Activated CD4-positive, alpha-beta T cell treated with anti-CD3 and anti-CD28 coated beads, Interleukin-2, amount 10 ng/mL, durations not matched to agents 24 days and 14 days (primary cell): Measurements from ENCODE around the gene STUM. TPM values are rescaled to one million over a fixed set of nuclear protein-coding genes. Genes with fewer than 3 reads are reported as not detected.

Experiments
- DNase-seq: peaks from one replicate; pipeline ENCODE4 v3.0.0; 2022
- H3K27ac Mint-ChIP-seq: one replicate; pipeline ENCODE4 v1.8.0; 2022; ENCODE audit warnings: mild to moderate bottlenecking, mixed read lengths
- H3K27me3 Mint-ChIP-seq: one replicate; pipeline ENCODE4 v1.8.0; 2022; ENCODE audit warnings: mixed read lengths
- H3K36me3 Mint-ChIP-seq: one replicate; pipeline ENCODE4 v1.8.0; 2022; ENCODE audit warnings: low read depth, mild to moderate bottlenecking, mixed read lengths
- H3K4me1 Mint-ChIP-seq: one replicate; pipeline ENCODE4 v1.8.0; 2021; ENCODE audit warnings: mixed read lengths
- H3K4me3 Mint-ChIP-seq: one replicate; pipeline ENCODE4 v1.8.0; 2022; ENCODE audit warnings: mild to moderate bottlenecking, moderate library complexity, mixed read lengths
- H3K9me3 Mint-ChIP-seq: one replicate; pipeline ENCODE4 v1.8.0; 2021; ENCODE audit warnings: mixed read lengths
- intact Hi-C: fragments of 100-400 bp; cut with micrococcal nuclease; formaldehyde crosslinking; loops from one replicate; pipeline ENCODE4 v1.15.1; 2023
- total RNA-seq: library from RNA; stranded (reverse); gene quantifications from 2 replicates; pipeline ENCODE4 v1.2.3, GENCODE V29; 2022

Gene STUM
- total RNA-seq, 1 donor from 2014 or later, result not detected

- H3K4me3 Mint-ChIP-seq, result no peak overlapping the region
- H3K27ac Mint-ChIP-seq, result peak overlapping the region; percentile 62
- intact Hi-C loops, result no loop called here
- no peaks in the 10 kb centered on the region for H3K9me3 Mint-ChIP-seq
- H3K27me3 Mint-ChIP-seq, result no peaks in the 10 kb centered on the region
- no peak for DNase-seq
- H3K36me3 Mint-ChIP-seq, result peaks cover 13% of the 10 kb centered on the region
- H3K4me1 Mint-ChIP-seq, result peaks cover 79% of the 10 kb centered on the region
Observed at GRCh38 chr1:226656201-226656600, 107.6 kb downstream of the STUM start.

- H3K36me3 Mint-ChIP-seq, result peaks cover 14% of the 10 kb centered on the region
- peak overlapping the region; percentile 62 for H3K27ac Mint-ChIP-seq
- no peaks in the 10 kb centered on the region for H3K9me3 Mint-ChIP-seq
- no peaks in the 10 kb centered on the region for H3K27me3 Mint-ChIP-seq
- H3K4me3 Mint-ChIP-seq, result no peak overlapping the region
- H3K4me1 Mint-ChIP-seq, result peaks cover 85% of the 10 kb centered on the region
- peak; percentile 67 for DNase-seq
- intact Hi-C loops, result no loop called here
Observed at GRCh38 chr1:226656601-226657277, 108.2 kb downstream of the STUM start.

GRCh38 chr1:226657895-226658545 is 109.5 kb downstream of the STUM start:
- Mint-ChIP-seq H3K27ac (no peak overlapping the region), H3K4me1 (peaks cover 90% of the 10 kb centered on the region), H3K4me3 (no peak overlapping the region), H3K36me3 (peaks cover 14% of the 10 kb centered on the region), H3K9me3 (no peaks in the 10 kb centered on the region), H3K27me3 (no peaks in the 10 kb centered on the region)
- intact Hi-C loops, result no loop called here
- no peak for DNase-seq

GRCh38 chr1:226658546-226659125 is 110.1 kb downstream of the STUM start:
- Mint-ChIP-seq H3K27me3 (no peaks in the 10 kb centered on the region), H3K9me3 (no peaks in the 10 kb centered on the region), H3K4me1 (peaks cover 90% of the 10 kb centered on the region), H3K36me3 (peaks cover 14% of the 10 kb centered on the region), H3K4me3 (no peak overlapping the region), H3K27ac (no peak overlapping the region)
- intact Hi-C loops, result no loop called here
- DNase-seq, result no peak

Other genes starting within 250 kb of the STUM start
- gene LIN9, start 239.6 kb upstream of the STUM start, total RNA-seq, result 10.5 and 13.8 TPM in 2 replicates
- 215 and 222 TPM in 2 replicates for gene PARP1, start 140.7 kb upstream of the STUM start, total RNA-seq
- 29.3 and 31.2 TPM in 2 replicates for gene ITPKB, start 190.5 kb downstream of the STUM start, total RNA-seq